Measurements from ENCODE around the gene SLC17A9.

Gene SLC17A9

GRCh38 chr20:62969939-62970306, 17.4 kb downstream of the SLC17A9 start:
- no peak for DNase-seq

GRCh38 chr20:62970307-62971210, 18.1 kb downstream of the SLC17A9 start:
- no peak for DNase-seq

- DNase-seq, result no peak
These were observed 18.9 kb downstream of the SLC17A9 start for GRCh38 chr20:62971211-62971949.

- DNase-seq, result peak; percentile 66
These were observed 19.7 kb downstream of the SLC17A9 start for GRCh38 chr20:62971950-62972844.

- DNase-seq, result no peak
These were observed 20.6 kb downstream of the SLC17A9 start for GRCh38 chr20:62972845-62973745.

- DNase-seq, result no peak
These were observed 22.8 kb downstream of the SLC17A9 start for GRCh38 chr20:62975251-62975760.

- DNase-seq, result no peak
These were observed 23.5 kb downstream of the SLC17A9 start for GRCh38 chr20:62975812-62976508.

GRCh38 chr20:62976886-62977285, 24.4 kb downstream of the SLC17A9 start:
- DNase-seq, result no peak

GRCh38 chr20:62977613-62978560, 25.4 kb downstream of the SLC17A9 start:
- peak; percentile 10 for DNase-seq

GRCh38 chr20:62978561-62978943, 26.0 kb downstream of the SLC17A9 start:
- DNase-seq, result no peak

GRCh38 chr20:62979310-62979709, 26.8 kb downstream of the SLC17A9 start:
- no peak for DNase-seq

GRCh38 chr20:62979876-62980373, 27.4 kb downstream of the SLC17A9 start:
- no peak for DNase-seq

- no peak for DNase-seq
These were observed 28.0 kb downstream of the SLC17A9 start for GRCh38 chr20:62980380-62980960.

- no peak for DNase-seq
These were observed 28.5 kb downstream of the SLC17A9 start for GRCh38 chr20:62980970-62981369.

GRCh38 chr20:62982124-62983075, 29.9 kb downstream of the SLC17A9 start:
- no peak for DNase-seq

- DNase-seq, result no peak
These were observed 30.7 kb downstream of the SLC17A9 start for GRCh38 chr20:62983210-62983609.

- DNase-seq, result no peak
These were observed 32.3 kb downstream of the SLC17A9 start for GRCh38 chr20:62984666-62985443.
